Renal pelvis (tissue), 12 donors: ENCODE measurements around the gene GRIK5. TPM values are rescaled to one million over a fixed set of nuclear protein-coding genes. Genes with fewer than 3 reads are reported as not detected.
"Not testable (repeated sequence)": the region's sequence is repeated elsewhere in the genome, so short reads cannot be mapped to it uniquely, and the experiment has no call there.

ENCODE experiments used
- DNase-seq: peaks from one replicate; pipeline ENCODE4 v3.0.0-alpha.2; 2013
- long read RNA-seq, 16 experiments: transcript quantifications; one replicate each; lab custom pipeline, GENCODE V29; 2026
- polyA plus RNA-seq, 3 donors: library from polyadenylated mRNA; unstranded; fragments of 120-200 nt; gene quantifications; one replicate each; pipeline ENCODE4 v1.2.1, GENCODE V29; 2013; ENCODE audit not compliant: insufficient read length in 3 of 3

The GRIK5 gene, protein sequence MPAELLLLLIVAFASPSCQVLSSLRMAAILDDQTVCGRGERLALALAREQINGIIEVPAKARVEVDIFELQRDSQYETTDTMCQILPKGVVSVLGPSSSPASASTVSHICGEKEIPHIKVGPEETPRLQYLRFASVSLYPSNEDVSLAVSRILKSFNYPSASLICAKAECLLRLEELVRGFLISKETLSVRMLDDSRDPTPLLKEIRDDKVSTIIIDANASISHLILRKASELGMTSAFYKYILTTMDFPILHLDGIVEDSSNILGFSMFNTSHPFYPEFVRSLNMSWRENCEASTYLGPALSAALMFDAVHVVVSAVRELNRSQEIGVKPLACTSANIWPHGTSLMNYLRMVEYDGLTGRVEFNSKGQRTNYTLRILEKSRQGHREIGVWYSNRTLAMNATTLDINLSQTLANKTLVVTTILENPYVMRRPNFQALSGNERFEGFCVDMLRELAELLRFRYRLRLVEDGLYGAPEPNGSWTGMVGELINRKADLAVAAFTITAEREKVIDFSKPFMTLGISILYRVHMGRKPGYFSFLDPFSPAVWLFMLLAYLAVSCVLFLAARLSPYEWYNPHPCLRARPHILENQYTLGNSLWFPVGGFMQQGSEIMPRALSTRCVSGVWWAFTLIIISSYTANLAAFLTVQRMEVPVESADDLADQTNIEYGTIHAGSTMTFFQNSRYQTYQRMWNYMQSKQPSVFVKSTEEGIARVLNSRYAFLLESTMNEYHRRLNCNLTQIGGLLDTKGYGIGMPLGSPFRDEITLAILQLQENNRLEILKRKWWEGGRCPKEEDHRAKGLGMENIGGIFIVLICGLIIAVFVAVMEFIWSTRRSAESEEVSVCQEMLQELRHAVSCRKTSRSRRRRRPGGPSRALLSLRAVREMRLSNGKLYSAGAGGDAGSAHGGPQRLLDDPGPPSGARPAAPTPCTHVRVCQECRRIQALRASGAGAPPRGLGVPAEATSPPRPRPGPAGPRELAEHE
- polyA plus RNA-seq = 10 to 100 TPM; 24.1 to 30.6 (median 30.5) TPM
- long read RNA-seq, donor 1, partial matches to known transcripts = 0 of 1 reads
- long read RNA-seq, donor 1, other reads (novel, unspliced or antisense) = 0 of 1 reads
- long read RNA-seq, donor 2, partial matches to known transcripts = 0 of 2 reads
- long read RNA-seq, donor 2, other reads (novel, unspliced or antisense) = 0 of 2 reads
- long read RNA-seq, donor 3, partial matches to known transcripts = 5 of 6 reads
- long read RNA-seq, donor 3, other reads (novel, unspliced or antisense) = 0 of 6 reads
- long read RNA-seq, donor 4, partial matches to known transcripts = 0 of 3 reads
- long read RNA-seq, donor 4, other reads (novel, unspliced or antisense) = 0 of 3 reads
- long read RNA-seq, donor 5 = 0 reads
- long read RNA-seq, donor 6, partial matches to known transcripts = 0 of 1 reads
- long read RNA-seq, donor 6, other reads (novel, unspliced or antisense) = 0 of 1 reads
- long read RNA-seq, donor 7, partial matches to known transcripts = 0 of 1 reads
- long read RNA-seq, donor 7, other reads (novel, unspliced or antisense) = 0 of 1 reads
- long read RNA-seq, donor 8, partial matches to known transcripts = 0 of 1 reads
- long read RNA-seq, donor 8, other reads (novel, unspliced or antisense) = 0 of 1 reads
- long read RNA-seq, donor 9 = 0 reads
- long read RNA-seq, donor 10, partial matches to known transcripts = 7 of 7 reads
- long read RNA-seq, donor 10, other reads (novel, unspliced or antisense) = 0 of 7 reads
- long read RNA-seq, donor 11, partial matches to known transcripts = 0 of 2 reads
- long read RNA-seq, donor 11, other reads (novel, unspliced or antisense) = 0 of 2 reads
- long read RNA-seq, donor 12, partial matches to known transcripts = 0 of 2 reads
- long read RNA-seq, donor 12, other reads (novel, unspliced or antisense) = 0 of 2 reads
- long read RNA-seq, donor 13 = 0 reads
- long read RNA-seq, donor 14 = 0 reads
- long read RNA-seq, donor 15, partial matches to known transcripts = 8 of 9 reads
- long read RNA-seq, donor 15, other reads (novel, unspliced or antisense) = 0 of 9 reads
- long read RNA-seq, donor 16, partial matches to known transcripts = 0 of 2 reads
- long read RNA-seq, donor 16, other reads (novel, unspliced or antisense) = 0 of 2 reads

DNA sequence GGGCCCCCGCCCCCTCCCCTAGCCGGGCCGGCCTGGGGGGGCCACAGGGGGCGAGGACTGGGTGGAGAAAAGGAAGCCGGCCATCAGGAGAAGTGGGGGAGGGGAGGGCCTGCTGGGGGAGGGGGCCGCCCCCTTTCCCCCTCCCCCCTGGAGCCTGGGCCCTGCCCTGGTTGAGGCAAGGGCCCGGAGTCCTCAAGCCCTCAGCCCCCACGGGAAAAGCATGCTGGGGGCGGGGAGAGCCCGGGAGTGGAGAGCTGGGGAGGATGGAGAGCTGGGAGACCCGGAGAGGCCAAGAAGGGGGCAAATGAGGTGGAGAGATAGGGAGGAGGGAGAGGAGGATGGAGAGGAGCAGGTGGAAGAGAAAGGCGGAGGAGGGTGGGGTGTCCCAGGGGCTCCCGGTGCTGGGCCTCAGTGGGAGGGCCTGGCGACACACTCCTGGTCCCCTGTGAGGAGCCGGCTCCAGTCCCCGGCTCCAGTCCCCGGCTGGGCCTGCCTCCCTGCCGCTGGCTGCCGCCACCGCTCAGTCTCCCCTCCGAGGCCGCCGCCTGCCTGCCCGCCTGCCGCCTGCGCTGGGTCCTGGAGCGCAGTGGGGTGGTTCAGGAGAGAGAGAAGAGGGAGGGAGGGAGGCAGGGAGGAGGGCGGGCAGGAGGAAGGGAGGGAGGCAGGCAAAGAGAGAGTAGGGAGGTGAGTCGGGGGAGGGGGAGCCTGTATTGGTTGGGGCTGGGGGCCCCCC is at the start of gene GRIK5:
TSS of gene GRIK5 (minus strand) at position 588 of the 733 bp plus-strand sequence. CDS start 4,436 bp downstream, outside the sequence.
- DNase-seq = no peak

DNA sequence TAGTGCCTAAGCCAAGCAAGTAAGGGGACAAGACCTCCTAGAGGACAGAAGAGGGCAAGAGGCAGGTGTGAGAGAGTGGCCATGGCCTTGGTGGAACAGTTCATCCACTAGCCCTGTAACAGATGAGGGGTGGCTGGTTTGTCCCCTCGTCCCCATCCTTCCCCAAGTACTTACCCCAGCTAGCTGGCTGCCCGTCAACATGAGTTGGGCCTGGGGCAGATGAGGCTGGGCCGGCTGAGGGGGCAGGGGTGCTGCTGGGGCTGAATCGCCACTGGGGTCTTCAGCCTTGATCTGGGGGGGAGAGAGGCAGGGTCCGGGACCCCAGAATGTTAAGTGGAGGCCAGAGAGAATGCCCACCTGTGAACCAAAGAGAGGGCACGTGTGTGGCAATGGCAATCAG is 47.1 kb upstream of the GRIK5 start:
- DNase-seq = no peak

DNA sequence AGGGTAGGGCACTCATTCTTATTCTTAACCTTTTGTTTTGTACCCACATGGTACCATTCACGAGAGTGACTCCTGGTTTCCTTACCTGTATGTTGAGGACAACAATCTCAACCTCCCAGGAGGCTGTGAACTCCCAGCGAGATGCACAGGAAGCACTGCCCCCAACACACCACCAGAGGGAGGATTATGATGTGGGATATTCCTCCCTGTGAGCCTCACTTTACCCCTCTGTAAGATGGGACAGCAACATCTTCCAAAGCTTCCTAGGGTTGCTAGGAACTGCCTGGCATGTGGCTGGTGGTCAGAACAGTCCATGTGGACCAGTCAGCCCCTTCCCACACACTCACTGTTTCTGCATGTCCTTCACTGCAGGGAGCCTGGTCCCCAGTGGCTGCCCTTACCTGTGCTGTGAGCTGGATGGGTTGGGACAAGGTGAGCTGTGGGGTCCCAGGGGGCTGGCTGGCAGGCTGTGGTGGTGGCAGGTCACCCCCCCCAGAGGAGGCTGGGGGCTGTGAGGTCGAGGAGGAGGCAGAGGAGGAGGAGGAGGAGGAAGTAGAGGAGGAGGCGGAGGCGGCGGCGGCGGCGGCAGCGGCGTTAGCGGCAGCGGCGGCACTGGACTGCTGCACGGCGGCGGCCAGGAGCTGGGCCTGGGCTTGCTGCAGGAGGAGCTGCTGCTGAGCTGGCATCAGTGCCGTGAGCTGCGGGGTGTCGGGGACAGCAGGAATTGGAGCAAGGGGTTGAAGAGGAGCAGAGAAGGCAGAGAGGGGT is 46.5 kb upstream of the GRIK5 start:
- no peak for DNase-seq

DNA sequence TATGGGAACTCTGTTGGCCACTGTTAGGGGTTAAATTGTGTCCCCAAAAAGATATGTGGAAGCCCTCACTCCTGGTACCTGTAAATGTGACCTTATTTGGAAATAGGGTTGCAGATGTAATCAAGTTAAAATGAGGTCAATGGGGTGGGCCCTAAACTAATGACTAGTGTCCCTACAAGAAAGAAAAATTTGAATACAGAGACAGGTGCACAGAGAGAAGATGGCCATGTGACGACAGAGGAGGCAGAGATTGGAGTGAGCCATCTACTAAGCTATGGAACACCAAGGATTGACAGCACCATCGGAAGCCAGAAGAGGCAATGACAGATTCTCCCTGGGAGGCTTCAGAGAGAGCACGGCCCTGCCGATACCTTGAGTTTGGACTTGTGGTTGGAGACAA is 45.7 kb upstream of the GRIK5 start:
- DNase-seq = no peak

DNA sequence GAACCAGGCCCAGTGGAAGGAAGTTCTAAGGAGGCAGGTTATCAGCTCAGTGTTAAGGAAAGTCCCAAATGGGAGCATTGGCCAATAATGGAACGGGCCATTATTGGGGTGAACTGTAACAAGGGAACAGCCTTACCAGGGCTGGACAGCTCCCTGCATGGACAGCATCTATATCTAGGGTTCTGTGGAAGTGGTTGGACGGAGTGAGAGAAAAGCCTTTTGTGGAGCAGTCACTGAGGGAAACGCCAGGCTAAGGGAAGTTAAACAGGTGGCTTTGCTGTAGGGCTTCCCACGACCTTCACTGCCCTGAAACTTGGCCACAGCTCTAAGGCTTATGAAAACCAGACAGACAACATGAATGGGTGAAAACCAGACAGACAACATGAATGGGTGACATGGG is 45.2 kb upstream of the GRIK5 start:
- peak; percentile 16 for DNase-seq

DNA sequence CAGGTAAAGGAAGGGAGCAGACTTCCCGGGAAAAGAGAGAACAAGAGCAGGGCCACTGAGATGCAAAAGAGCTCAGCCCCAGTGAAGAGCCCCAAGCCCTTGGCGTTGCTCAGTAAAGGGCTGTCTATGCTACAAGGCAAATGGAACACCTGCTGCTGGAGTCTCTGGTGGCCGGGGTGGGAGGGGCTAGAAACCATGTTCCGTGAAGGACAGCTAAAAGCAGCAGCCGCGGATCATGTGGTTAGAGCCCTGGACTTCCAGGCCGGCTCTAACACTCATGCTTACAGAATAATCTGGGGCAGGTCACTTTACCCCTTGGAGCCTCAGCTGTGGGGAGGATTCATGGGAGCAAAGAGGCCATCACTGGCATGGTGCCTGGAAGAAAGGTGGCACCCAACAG is 44.4 kb upstream of the GRIK5 start:
- DNase-seq = no peak

DNA sequence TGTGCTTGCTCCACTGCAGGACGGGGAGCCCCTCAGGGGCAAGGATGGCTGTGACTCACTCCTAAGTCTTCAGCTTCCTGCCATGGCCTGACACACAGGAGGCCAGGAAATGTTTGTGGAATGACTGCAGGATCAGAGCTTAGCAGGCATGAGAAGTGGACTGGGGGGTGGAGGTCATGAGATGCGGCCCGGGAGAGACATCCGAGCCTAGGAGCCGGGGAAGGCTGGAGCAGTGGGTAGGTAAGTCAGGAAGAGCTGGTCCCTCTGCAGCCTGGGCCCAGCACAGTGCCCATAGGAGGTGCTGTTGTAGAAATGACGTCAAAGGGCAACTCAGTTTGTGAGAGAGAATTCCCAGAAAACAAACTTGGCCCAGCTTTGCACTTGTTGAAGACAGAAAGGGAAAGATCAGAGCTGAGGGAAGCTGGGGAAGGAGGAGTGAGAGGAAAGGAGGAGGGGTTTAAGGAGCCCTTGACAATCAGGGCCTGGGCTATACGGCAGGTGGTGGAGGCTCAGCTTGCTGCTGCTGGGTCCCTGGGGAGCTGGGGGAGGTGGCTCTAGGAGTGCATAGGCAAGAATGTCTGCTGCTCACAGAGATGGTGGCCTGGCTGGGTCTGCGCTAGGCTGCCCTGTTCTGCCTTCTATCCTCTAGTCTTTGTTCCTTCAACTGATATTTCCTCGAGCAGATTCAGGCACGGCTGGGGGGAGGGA is 43.8 kb upstream of the GRIK5 start:
- no peak for DNase-seq

DNA sequence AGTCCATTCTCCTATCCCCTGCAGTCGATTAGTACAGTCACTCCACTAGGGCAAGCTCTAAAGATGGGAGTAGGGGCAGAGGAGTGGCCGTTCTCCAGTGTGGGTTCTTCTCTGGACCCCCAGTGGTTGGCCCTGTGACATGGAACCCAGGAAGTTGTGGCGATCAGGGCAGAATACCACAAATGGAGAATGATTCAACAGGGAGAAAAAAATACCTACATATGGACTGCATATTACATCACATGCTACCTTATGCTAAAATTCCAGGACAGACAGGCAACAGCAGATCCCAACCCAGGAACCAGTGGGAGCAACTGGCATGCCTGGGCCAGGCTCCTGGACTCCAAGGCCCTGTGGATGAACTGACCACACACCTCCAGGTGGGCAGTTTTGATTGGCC is 41.8 kb upstream of the GRIK5 start:
- DNase-seq = no peak

DNA sequence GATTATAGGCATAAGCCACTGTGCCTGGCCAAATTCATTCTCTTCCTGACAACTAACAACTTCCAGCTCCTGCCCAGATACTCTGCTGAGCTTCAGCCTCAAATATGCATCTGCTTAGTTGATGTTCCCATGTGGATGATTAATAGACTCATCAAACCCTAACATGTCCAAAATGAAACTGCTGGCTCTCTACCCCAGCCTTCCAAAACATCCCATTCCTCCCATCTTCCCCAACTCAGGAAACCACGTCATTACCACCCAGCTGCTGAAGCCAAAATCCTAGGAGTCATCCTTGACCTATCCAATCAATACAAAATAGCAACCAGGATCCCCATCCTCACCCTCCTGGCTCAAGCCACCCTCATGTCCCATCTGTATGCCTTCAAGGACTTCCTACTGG is 41.4 kb upstream of the GRIK5 start:
- DNase-seq = no peak

DNA sequence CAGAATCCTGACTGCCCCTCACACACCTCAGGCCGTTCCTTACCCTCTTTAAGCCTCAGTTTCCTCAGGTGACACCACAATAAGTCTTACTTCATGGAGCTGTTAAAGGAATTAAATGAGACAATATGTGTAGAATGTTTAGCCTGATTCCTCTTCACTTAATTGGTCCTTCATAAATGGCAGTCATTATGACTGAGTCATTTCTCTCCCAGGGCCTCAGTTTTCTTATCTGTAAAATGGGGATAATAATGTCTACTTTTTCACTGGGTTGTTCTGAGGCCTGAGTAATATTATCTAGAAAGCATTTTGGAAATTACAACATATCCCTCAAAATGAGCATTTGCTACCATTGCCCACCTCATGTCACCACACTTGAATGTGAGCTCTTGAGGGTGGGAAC is 40.7 kb upstream of the GRIK5 start:
- DNase-seq = no peak

DNA sequence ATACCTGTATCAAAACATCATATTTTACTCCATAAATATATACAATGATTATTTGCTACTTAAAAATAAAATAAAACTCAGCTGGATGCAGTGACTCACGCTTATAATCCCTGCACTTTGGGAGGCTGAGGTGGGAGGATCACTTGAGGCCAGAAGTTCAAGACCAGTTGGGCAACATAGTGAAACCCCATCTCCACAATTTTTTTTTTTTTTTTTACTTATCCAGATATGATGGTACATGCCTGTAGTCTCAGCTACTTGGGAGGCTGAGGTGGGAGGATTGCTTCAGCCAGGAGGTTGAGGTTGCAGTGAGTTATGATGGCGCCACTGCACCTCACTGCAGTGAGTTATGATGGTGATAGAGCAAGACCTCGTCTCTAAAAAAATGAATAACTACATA is 39.9 kb upstream of the GRIK5 start:
- DNase-seq = no peak

DNA sequence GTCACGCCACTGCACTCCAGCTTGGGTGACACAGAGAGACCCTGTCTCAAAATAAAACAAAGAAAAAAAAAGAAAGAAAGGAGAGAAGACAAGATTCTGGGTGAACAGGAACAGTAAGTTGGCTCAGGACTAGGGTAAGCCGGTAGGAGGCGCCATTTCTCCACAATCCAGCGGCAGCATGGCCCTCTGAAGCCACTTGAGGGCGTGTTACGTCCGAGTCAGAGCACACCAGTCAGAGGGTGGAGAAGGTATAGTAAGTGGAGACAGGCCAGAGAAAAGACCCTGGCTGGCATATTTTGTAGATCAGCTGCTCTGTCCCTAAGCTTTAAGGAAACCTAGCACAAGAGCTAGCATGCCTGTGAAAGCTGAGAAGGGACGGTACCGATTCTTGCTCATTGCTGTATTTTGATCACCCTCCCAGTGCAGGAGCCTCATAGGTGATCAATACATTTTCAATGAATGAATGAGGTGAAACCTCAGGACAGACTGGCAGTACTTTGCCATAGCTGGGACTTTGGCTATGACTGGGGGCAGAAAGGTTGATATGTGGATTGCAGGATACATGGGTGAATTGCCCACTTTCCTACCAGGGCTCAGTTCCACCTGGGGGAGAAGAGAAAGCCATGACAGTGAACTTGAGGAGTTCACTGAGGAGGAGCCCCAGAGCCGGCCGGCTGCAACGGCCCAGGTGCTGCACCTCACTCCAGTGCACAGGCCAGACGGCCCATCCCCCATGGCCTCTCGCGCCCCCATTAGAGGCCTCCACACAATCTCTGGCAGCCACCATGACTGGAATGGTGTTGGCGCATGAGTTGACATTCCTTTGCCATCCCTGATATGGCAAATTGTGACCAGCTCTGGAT is 38.8 kb upstream of the GRIK5 start:
- DNase-seq = peak; percentile 58

DNA sequence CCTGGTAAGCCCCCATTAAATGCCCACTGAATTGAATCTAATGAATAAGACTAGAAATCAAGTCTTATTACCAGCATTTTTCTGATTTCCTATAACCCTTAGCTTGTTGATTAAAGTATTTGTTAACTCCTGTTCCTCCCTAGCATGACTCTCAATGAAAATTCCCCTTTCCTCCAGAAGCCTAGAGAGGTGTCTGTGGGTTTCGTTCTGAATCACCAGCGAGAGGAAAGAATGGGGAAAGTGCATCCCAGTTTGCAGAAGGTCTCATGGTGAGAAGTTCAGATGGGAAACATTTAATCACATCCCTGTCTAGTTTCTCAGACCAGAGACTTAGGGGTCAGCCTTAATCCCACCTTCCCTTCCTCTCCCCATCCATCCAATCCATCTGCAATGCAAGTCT is 35.4 kb upstream of the GRIK5 start:
- no peak for DNase-seq

DNA sequence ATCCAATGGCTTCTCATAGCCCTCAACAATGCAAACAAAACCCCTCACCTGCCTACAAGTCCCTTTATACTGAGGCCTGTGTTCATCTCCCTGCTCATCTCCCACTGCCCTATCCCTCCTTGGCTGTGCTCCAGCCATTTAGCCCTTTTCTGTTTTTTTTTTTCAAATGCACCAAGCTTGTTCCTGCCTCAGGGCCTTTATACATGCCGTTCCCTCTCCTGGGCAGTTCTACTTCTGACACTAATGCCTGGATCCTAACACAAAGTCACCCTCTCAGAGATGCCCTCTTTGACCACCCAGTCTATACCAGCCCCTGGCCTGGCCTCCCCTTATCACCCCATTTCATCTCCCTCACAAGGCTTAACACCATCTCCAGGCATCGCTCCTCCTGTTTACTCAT is 32.9 kb upstream of the GRIK5 start:
- DNase-seq = no peak

DNA sequence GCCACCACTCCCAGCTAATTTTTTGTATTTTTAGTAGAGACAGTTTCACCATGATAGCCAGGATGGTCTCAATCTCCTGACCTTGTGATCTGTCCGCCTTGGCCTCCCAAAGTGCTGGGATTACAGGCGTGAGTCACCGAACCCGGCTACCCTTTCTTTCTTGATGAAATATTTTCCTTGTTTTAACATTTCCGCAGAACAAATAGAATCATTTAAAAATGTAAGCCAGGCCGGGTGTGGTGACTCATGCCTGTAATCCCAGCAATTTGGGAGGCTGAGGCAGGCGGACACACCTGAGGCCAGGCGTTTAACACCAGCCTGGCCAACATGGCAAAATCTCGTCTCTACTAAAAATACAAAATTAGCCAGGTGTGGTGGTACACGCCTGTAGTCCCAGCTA is 30.2 kb upstream of the GRIK5 start:
- not testable (repeated sequence) for DNase-seq

DNA sequence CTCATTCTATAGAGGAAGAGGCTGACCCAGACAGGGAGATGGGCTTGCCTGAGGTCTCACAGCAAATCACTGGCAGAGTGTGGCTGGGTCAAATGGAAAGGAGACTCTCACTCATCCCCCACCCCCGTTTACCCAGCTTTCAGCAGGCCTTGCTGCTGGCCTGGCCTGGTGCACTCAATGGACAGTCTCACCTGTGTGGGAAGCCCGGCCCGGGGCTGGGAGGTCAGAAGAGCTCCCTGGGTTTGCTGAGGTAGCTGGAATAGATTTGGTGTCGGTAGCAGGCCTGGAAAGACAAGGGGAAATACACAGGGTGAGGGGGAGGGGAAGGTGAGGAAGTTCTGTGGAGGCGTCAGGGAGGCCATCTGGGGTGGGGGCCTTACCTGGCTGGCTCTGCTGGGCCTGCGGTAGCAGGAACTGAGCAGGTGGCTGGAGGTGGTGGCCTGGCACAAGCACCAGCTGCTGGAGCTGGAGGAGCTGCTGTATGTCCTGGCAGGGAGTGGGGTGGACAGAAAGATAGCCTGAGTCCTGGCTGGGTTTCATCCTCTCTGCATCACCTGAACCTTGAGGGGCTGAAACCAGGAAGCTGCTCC is 29.4 kb upstream of the GRIK5 start:
- DNase-seq = no peak

DNA sequence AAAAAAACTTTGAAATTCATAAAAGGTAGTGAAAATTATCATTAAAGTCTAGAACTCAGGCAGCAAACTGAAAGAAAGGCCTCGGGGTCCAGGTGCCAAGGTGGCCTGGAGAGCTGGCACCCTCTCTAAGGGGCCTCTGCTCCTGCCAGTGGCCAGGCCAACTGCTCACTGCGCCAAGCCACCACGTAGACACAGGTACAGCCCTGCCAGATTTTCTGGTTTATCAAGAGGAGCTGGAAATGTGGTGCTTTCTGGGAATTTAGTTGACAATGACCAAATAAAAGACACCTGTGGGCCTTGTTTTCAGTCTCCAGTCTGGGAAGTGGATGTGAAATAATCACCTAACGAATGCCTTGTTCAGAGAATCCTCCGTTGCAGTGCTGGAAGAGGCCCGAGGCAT is 28.8 kb upstream of the GRIK5 start:
- no peak for DNase-seq
